ENCODE results near the gene MLYCD.

Gene MLYCD

DNA sequence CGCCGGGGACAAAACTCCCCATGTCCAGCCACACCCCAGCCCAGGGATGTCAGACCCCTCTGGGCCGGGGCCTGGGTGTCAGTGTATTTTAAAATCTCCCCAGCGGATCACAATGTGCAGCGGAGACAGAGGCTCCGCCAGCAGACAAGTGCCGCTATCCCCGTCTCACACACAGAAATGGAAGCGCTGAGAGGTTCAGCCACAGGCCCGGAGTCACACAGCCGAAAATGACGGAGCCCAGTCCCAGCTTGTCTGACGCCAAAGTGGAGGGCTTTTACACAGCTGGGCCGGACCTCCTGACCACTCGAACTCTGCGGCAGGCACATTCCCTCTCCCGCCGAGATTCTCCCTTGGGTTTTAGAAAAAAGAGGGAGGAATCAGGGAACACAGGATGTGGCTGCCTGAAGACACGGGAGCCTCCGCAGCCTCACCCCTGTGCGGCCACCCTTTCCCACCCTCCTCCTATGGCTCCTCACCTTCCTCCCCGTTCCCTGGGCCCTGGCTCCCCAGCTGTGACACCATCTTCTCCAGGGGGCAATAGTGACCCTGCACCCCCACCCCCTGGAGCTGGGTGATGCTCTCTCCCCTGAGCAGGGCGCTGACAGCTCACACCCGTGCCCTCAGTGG, 47.4 kb downstream of the MLYCD start:
- no peak for TF ChIP-seq GATA3 (IDR thresholded peaks at IDR 0.05; ENCODE audit: low read depth, low read length)
- TF ChIP-seq GATA2 (IDR thresholded peaks at IDR 0.05; ENCODE audit: low read depth, low read length) = no peak

DNA sequence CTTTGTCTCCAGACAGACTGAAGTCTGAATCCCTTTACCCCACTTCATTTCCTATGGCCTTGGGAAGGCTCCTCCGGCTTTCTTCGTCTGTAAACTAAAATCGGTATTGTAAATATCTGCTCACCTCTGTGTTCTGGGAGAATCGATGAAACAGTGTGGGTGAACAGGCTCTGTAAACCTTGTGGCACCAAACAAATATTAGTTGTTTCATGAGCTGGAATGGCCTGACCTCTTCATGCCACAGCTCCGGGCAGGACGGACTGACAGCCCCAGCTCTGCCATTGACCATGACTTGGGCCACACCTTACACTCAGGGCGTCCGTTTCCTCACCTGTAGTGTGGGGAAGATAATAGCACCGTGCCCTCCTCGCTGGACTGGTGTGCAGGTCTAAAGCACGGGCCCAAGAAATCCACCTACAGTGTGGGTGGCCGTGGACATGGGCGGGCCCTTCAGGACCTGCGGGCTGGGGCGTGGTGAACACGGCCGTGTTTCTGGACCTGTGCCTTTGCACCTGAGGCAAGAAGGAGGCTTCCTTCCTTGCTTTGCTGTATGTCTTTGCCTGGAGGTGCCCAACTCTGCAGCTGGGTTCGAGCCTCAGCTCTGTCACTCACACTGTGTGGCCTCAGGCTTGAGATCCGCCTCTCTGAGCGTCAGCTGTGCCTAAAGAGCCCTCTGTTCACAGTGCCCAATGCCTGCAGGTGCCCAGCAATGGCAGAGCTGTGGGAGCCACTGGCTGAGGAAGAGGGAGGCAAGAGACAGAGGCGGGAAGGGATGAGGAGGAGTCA, 48.1 kb downstream of the MLYCD start:
- TF ChIP-seq GATA3 (IDR thresholded peaks at IDR 0.05; ENCODE audit: low read depth, low read length) (no peak), GATA2 (IDR thresholded peaks at IDR 0.05; ENCODE audit: low read depth, low read length) (no peak)

DNA sequence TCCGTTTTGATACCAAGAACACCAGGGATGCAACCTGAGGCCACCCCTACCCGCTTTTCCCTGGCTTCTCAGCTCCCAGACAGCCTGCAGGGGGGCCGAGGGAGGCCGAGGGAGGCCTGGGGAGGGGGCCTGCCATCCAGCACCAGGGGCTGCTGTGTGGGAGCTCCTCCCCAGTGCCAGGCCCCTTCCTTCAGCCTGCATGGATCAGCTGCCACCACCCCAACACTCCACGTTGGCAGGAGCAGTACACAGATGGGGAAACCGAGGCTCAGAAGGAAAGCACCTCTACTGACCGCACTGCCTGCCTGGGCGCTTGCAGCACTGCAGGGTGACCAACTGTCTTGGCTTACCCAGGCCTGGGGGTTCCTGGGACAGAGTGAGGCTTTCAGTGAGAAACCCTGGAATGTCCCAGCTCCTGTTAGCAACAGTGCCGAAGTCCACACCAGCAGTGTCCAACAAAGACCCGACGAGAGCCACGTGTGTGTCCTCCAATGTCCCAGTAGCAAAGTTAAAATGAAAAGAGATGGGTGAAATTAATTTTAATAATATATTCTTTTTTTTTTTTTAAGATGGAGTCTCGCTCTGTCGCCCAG, 48.8 kb downstream of the MLYCD start:
- no peak for TF ChIP-seq GATA2 (IDR thresholded peaks at IDR 0.05; ENCODE audit: low read depth, low read length)
- no peak for TF ChIP-seq GATA3 (IDR thresholded peaks at IDR 0.05; ENCODE audit: low read depth, low read length)

DNA sequence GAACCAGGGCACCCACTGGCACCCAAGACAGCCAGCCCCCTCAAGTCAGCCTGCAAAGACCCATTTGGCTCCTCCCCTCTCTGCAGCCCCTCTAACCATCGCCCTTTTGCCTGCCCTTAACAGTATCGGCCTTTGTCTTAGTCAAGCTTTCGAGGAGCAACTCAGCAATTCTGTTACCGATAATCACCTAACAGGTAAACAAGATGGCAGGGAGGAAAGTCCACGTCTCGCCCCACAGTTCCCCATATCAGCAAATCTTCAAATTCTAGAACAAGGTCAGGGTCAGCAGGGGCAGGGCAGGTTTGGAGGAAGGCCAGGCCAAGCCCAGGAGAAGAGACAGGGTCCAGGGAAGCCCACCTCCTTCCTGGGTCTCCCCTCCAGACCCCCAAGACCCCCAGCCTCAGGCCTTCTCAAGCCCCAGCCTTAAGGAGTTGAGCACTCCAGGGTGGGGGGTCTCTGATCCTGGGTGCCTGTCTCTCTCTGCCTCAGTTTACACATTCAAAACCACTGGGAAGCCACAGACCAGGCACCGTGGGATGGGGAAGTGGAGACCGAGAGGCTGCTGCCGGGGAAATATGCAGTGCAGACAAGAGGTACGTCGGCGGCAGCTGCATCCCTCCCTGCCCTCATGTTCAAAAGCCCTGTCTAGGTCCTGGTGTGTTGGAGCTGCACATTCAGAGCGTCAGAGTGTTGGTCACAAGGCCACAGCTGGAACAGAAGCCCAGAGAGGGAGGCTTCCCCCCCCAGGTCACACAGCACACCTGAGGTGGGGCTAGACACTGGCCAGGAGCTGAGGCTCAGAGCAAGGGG, 50.2 kb downstream of the MLYCD start:
- TF ChIP-seq GATA2 (IDR thresholded peaks at IDR 0.05; ENCODE audit: low read depth, low read length) (no peak), GATA3 (IDR thresholded peaks at IDR 0.05; ENCODE audit: low read depth, low read length) (no peak)

GRCh38 chr16:83949724-83950001, 50.7 kb downstream of the MLYCD start:
- TF ChIP-seq GATA3 (IDR thresholded peaks at IDR 0.05; ENCODE audit: low read depth, low read length) (no peak), GATA2 (IDR thresholded peaks at IDR 0.05; ENCODE audit: low read depth, low read length) (no peak)

GRCh38 chr16:83951544-83951943, 52.6 kb downstream of the MLYCD start:
- TF ChIP-seq GATA2 (IDR thresholded peaks at IDR 0.05; ENCODE audit: low read depth, low read length) (no peak), GATA3 (IDR thresholded peaks at IDR 0.05; ENCODE audit: low read depth, low read length) (no peak)

- TF ChIP-seq GATA3 (IDR thresholded peaks at IDR 0.05; ENCODE audit: low read depth, low read length) (no peak), GATA2 (IDR thresholded peaks at IDR 0.05; ENCODE audit: low read depth, low read length) (no peak)
Measured at GRCh38 chr16:83952587-83952939, 53.6 kb downstream of the MLYCD start.

GRCh38 chr16:83952940-83953795, 54.3 kb downstream of the MLYCD start, which contains the start of gene OSGIN1:
Gene OSGIN1, plus strand, starts transcription at chr16:83953240. Its CDS starts 4,432 bp downstream, at chr16:83957672.
- no peak for TF ChIP-seq GATA3 (IDR thresholded peaks at IDR 0.05; ENCODE audit: low read depth, low read length)

DNA sequence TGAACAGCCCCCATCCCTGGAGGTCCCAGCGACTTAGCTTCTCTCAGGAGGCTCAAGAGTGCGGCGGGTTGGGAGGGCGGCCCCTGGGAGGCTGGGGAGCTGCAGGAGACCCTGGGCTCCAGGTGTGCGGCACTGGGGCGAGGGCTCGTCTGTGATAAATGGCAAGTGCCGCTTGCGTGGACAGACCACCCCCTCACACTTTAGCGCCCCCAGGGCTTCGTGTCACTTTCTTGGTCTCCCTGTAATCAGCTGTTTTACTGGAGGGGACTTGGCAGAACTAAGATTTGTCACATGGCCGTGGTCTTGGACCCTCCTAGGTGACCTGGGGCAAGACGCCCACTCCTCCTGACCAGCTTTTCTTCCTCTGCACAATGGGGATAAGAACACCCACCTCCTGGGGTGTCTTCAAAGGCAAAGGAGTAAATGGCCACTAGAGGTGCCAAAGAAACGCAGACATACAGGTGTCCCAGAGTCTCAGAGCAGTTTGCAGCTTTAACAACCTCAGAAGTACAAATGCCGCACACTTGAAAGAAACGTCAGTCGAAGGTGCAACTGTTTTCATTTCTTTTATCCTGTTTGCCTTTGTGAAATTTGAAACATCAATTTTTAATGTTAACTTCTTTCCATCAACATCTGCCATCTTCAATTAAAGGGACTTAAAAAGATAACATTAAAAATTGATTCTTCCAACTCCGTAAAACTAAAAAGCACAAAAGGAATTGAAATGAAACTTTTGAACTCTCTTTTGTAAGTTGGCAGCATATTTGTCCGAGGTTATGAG, 55.1 kb downstream of the MLYCD start:
- TF ChIP-seq GATA3 (IDR thresholded peaks at IDR 0.05; ENCODE audit: low read depth, low read length) (no peak), GATA2 (IDR thresholded peaks at IDR 0.05; ENCODE audit: low read depth, low read length) (no peak)

DNA sequence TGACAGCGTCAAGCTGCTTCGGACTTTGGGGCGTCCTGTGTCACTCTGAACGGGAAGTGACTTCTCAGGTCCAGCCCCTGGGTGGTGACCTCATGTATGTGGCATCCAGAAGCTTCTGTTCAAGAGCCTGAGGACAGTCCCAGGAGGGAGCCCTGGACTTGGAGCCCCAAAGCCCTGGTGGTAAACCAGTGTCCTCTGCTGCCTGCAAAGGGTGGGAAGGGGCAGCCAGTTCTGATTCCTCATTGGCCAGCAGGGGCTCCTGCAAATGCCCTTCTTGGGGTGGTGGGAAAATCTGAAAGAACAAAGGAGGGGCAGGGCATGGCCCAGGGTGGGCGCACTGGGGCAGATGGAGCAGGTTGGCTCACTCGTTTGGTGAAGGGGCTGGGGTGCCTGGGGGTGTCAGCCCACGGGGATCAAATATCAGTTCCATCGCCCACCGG, 55.7 kb downstream of the MLYCD start:
- TF ChIP-seq GATA2 (IDR thresholded peaks at IDR 0.05; ENCODE audit: low read depth, low read length) = no peak
- TF ChIP-seq GATA3 (IDR thresholded peaks at IDR 0.05; ENCODE audit: low read depth, low read length) = no peak

GRCh38 chr16:83955218-83956130, 56.6 kb downstream of the MLYCD start:
- TF ChIP-seq GATA2 (IDR thresholded peaks at IDR 0.05; ENCODE audit: low read depth, low read length) (no peak), GATA3 (IDR thresholded peaks at IDR 0.05; ENCODE audit: low read depth, low read length) (no peak)
